ENCODE measurements around the gene SETDB2. TPM values are rescaled to one million over a fixed set of nuclear protein-coding genes. Genes with fewer than 3 reads are reported as not detected.

Gene SETDB2
- total and polyA plus RNA-seq, 2 donors (not counting 3 experiments of a cell fraction or from before 2014, with no cell fraction given): 1.5 to 5.6 TPM

DNA sequence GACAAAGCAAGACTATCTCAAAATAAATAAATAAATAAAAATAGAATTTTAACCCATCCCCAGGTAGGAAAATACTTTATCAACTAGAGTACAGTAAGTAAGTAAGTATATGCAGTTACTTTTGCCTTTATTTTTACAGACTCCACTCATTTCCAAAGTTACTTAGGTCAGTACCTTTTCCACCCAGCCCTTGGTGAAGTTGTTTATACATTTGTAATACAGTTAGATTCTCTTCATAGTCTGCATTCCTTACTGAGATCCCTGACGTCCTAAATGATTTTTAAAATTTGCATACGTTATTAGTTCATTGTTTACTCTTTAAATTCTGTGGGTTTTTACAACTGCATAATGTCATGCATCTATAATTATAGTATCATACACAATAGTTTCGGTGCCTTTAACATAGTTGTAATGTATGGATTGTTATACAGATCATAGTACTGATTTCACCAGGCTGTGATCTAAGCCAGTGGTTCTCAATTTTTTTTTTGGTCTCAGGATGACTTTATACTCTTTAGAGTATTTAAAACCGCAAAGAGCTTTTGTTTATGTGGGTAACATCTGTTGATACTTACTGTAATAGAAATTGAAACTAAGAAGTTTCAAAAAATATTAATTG is 10.4 kb downstream of the SETDB2 start:
- Histone ChIP-seq H3K27ac (ENCODE audit: insufficient read depth, low read depth, low read length) (no peak overlapping the region), H2AFZ (ENCODE audit: low read depth, low read length) (no peak overlapping the region), H3K79me2 (ENCODE audit: control insufficient read depth, insufficient read depth, low read length) (no peaks in the 10 kb centered on the region), H3K9ac (replicated peaks; ENCODE audit: extremely low read depth, insufficient read depth, low read length) (no peak overlapping the region), H3K36me3 (ENCODE audit: control insufficient read depth in 2 of 2, extremely low read depth in 1 of 2, insufficient read depth in 2 of 2, low read length in 2 of 2) (no peaks in the 10 kb centered on the region), H3K4me3 (replicated peaks in 1 of 3; ENCODE audit: insufficient read depth in 1 of 3, low read depth in 1 of 3, low read length in 3 of 3) (no peak overlapping the region), H3K27me3 (ENCODE audit: control insufficient read depth in 2 of 2, insufficient read depth in 2 of 2, low read length in 2 of 2) (peaks cover 3 to 7% of the 10 kb centered on the region in 2 experiments), H3K4me1 (ENCODE audit: control insufficient read depth, extremely low read depth, insufficient read depth, low read length) (peaks cover 6% of the 10 kb centered on the region), H3K9me1 (replicated peaks; ENCODE audit: control insufficient read depth, extremely low read depth, insufficient read depth, low read length) (no peaks in the 10 kb centered on the region), H3K9me3 (replicated peaks; ENCODE audit: control insufficient read depth, insufficient read depth, low read length) (no peaks in the 10 kb centered on the region), H4K20me1 (replicated peaks; ENCODE audit: control insufficient read depth, extremely low read depth, insufficient read depth, low read length) (peaks cover 3% of the 10 kb centered on the region), H3K4me2 (ENCODE audit: insufficient read depth, low read length) (no peak overlapping the region)
- ChIA-PET POLR2A (no interaction called here), CTCF (no interaction called here)
- intact Hi-C loops (cut with micrococcal nuclease) (no loop called here), dilution Hi-C loops (cut with MboI; ENCODE audit: extremely low pct_ligation_motif_present, low sequenced_read_pairs) (no loop called here)
- no peak for DNase-seq (ENCODE audit: low read depth, low spot score)
- BruUV-seq (replicated peaks): no TSS peak
- no peak for FAIRE-seq
- no peak for TF ChIP-seq EZH2 (IDR thresholded peaks at IDR 0.05; ENCODE audit: borderline replicate concordance, low read depth, low read length, severe bottlenecking)
- TF ChIP-seq, protein P1, sequence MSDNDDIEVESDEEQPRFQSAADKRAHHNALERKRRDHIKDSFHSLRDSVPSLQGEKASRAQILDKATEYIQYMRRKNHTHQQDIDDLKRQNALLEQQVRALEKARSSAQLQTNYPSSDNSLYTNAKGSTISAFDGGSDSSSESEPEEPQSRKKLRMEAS (IDR thresholded peaks at IDR 0.05; ENCODE audit: insufficient read depth, insufficient read length): no peak
- no peak for TF ChIP-seq GATA2 (IDR thresholded peaks at IDR 0.05; ENCODE audit: insufficient read depth, insufficient read length, low read depth, low read length)
- no peak for TF ChIP-seq FOS (IDR thresholded peaks at IDR 0.05; ENCODE audit: borderline replicate concordance, insufficient read depth, low read length)
- TF ChIP-seq MYC (IDR thresholded peaks at IDR 0.05; ENCODE audit: low read depth, low read length): no peak
- TF ChIP-seq POLR2AphosphoS5 (IDR thresholded peaks at IDR 0.05; ENCODE audit: insufficient read depth, low read depth, low read length): no peak
- TF ChIP-seq, protein P2, sequence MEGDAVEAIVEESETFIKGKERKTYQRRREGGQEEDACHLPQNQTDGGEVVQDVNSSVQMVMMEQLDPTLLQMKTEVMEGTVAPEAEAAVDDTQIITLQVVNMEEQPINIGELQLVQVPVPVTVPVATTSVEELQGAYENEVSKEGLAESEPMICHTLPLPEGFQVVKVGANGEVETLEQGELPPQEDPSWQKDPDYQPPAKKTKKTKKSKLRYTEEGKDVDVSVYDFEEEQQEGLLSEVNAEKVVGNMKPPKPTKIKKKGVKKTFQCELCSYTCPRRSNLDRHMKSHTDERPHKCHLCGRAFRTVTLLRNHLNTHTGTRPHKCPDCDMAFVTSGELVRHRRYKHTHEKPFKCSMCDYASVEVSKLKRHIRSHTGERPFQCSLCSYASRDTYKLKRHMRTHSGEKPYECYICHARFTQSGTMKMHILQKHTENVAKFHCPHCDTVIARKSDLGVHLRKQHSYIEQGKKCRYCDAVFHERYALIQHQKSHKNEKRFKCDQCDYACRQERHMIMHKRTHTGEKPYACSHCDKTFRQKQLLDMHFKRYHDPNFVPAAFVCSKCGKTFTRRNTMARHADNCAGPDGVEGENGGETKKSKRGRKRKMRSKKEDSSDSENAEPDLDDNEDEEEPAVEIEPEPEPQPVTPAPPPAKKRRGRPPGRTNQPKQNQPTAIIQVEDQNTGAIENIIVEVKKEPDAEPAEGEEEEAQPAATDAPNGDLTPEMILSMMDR (IDR thresholded peaks at IDR 0.05; ENCODE audit: extremely low read depth in 1 of 2, insufficient read depth in 1 of 2, low read depth in 1 of 2, low read length in 2 of 2): no peak
- TF ChIP-seq JUN (IDR thresholded peaks at IDR 0.05; ENCODE audit: borderline replicate concordance, insufficient read depth, insufficient read length, low read depth): no peak
- no peak for TF ChIP-seq POLR2A (IDR thresholded peaks at IDR 0.05; ENCODE audit: low read depth, low read length)
